ENCODE results near the gene NAALADL1. TPM values are rescaled to one million over a fixed set of nuclear protein-coding genes. Genes with fewer than 3 reads are reported as not detected.

NAALADL1 gene
- total and polyA plus RNA-seq, 2 experiments from 2014 or later = 11.1 to 13.7 TPM

GRCh38 chr11:65103476-65103875 lies 45.1 kb upstream of the NAALADL1 start:
- TF ChIP-seq CREB1 (CRISPR knock-in tag; IDR thresholded peaks at IDR 0.05; ENCODE audit: low read depth) = no peak
- Histone ChIP-seq H3K79me2 (replicated peaks; ENCODE audit: insufficient read depth) (peaks cover 29% of the 10 kb centered on the region), H3K27ac (ENCODE audit: low read depth) (no peak overlapping the region), H3K4me3 (no peak overlapping the region), H3F3A (replicated peaks; ENCODE audit: low read depth) (no peaks in the 10 kb centered on the region), H3K27me3 (ENCODE audit: insufficient read depth) (no peaks in the 10 kb centered on the region), H2AFZ (no peak overlapping the region), H3K36me3 (ENCODE audit: insufficient read depth) (0 out of 2 replicates have a peak, but pooled peaks cover 7% of the 10 kb centered on the region), H4K20me1 (replicated peaks; ENCODE audit: insufficient read depth) (peaks cover 2% of the 10 kb centered on the region; the same call in 1 of the 2 replicates), H3K4me1 (ENCODE audit: insufficient read depth) (no peaks in the 10 kb centered on the region; the same call in 1 of the 2 replicates), H3K4me2 (no peak overlapping the region), H3K9me2 (ENCODE audit: insufficient read depth) (no peaks in the 10 kb centered on the region)
- Mint-ChIP-seq H3K4me3 (no peak overlapping the region), H3K27me3 (ENCODE audit: insufficient read depth, low read depth, poor library complexity) (peaks cover 2% of the 10 kb centered on the region), H3K9me3 (no peaks in the 10 kb centered on the region; the same call in 1 of the 3 replicates), H3K4me1 (no peaks in the 10 kb centered on the region; the same call in 2 of the 3 replicates), H3K36me3 (ENCODE audit: low read depth) (peaks cover 11% of the 10 kb centered on the region), H3K27ac (no peak overlapping the region)
- DNase-seq (ENCODE audit: low spot score) (no peak), ATAC-seq (no peak)

DNA sequence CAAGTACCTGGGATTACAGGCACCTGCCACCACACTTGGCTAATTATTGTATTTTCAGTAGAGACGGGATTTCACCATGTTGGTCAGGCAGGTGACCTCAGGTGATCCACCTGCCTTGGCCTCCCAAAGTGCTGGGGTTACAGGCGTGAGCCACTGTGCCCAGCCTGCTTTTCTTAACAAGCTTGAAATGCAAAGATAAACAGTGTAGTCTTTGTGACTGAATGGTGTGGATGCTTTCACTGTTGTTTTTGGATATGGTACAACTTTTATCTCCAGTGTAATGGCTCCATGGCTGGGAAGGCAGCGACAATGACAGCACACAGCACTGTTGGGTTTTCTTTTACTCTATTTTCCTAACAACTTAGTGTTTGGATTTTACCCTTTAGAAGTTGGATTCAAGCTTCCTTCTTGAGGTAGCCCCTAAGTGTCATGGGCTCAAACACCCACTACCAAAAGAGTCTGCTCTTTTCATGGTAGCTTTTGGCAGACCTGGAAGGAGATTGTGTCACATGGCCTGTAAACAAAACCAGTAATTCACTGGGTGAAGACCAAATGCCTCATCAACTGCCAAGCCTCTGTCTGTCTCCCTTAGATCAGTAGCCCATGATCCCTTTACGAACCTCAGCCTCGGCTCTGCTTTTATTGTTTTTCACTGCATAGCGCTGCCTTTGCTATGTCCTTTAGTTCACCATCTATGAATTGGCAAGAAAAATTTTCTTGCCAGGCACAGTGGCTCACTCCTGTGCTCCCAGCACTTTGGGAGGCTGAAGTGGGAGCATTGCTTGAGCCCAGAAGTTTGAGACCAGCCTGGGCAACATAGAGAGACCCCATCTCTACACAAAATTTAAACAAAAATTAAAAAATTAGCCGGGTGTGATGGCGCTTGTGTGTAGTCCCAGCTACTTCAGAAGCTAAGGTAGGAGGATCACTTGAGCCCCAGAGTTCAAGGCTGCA lies 44.1 kb upstream of the NAALADL1 start:
- H3K27me3 Mint-ChIP-seq (ENCODE audit: insufficient read depth, low read depth, poor library complexity) = peaks cover 2% of the 10 kb centered on the region
- no peaks in the 10 kb centered on the region; the same call in 2 of the 3 replicates for H3K4me1 Mint-ChIP-seq
- no peaks in the 10 kb centered on the region; the same call in 1 of the 2 replicates for H3K4me1 ChIP-seq (ENCODE audit: insufficient read depth)
- H3K4me3 ChIP-seq = no peak overlapping the region
- peaks cover 2% of the 10 kb centered on the region; the same call in 1 of the 2 replicates for H4K20me1 ChIP-seq (replicated peaks; ENCODE audit: insufficient read depth)
- 0 out of 2 replicates have a peak, but pooled peaks cover 7% of the 10 kb centered on the region for H3K36me3 ChIP-seq (ENCODE audit: insufficient read depth)
- no peaks in the 10 kb centered on the region for H3K9me2 ChIP-seq (ENCODE audit: insufficient read depth)
- no peak overlapping the region for H3K4me2 ChIP-seq
- no peaks in the 10 kb centered on the region for H3F3A ChIP-seq (replicated peaks; ENCODE audit: low read depth)
- no peaks in the 10 kb centered on the region; the same call in 1 of the 3 replicates for H3K9me3 Mint-ChIP-seq
- no peak overlapping the region for H3K27ac ChIP-seq (ENCODE audit: low read depth)
- H3K27ac Mint-ChIP-seq = no peak overlapping the region
- no peaks in the 10 kb centered on the region for H3K27me3 ChIP-seq (ENCODE audit: insufficient read depth)
- H3K79me2 ChIP-seq (replicated peaks; ENCODE audit: insufficient read depth) = peaks cover 40% of the 10 kb centered on the region
- DNase-seq (ENCODE audit: low spot score) (no peak), ATAC-seq (no peak)
- peaks cover 11% of the 10 kb centered on the region for H3K36me3 Mint-ChIP-seq (ENCODE audit: low read depth)
- no peak overlapping the region for H3K4me3 Mint-ChIP-seq
- H2AFZ ChIP-seq = no peak overlapping the region
- no peak for TF ChIP-seq ETS1 (IDR thresholded peaks at IDR 0.05)
- TF ChIP-seq REST (IDR thresholded peaks at IDR 0.05; ENCODE audit: unreplicated experiment) = no peak
- TF ChIP-seq ZNF331 (CRISPR knock-in tag; IDR thresholded peaks at IDR 0.05; ENCODE audit: low read depth) = no peak
- TF ChIP-seq CTCF (conservative IDR thresholded peaks at IDR 0.05; ENCODE audit: low read depth in 2 of 2) = no peak
- TF ChIP-seq NANOG (IDR thresholded peaks at IDR 0.05; ENCODE audit: borderline replicate concordance) = no peak
